Stimulated activated CD4-positive, alpha-beta T cell treated with anti-CD3 and anti-CD28 coated beads, Interleukin-15, amount 100 ng/mL, for 24 hours (primary cell): ENCODE results near the gene DGKD.
A peak's percentile ranks its signal among the peaks of the same experiment; 100 is the strongest.
"Not testable (repeated sequence)": the region's sequence is repeated elsewhere in the genome, so short reads cannot be mapped to it uniquely, and the experiment has no call there.

ENCODE experiments used
- DNase-seq: peaks from one replicate; pipeline ENCODE4 v3.0.0-alpha.2; 2020

Gene DGKD, protein sequence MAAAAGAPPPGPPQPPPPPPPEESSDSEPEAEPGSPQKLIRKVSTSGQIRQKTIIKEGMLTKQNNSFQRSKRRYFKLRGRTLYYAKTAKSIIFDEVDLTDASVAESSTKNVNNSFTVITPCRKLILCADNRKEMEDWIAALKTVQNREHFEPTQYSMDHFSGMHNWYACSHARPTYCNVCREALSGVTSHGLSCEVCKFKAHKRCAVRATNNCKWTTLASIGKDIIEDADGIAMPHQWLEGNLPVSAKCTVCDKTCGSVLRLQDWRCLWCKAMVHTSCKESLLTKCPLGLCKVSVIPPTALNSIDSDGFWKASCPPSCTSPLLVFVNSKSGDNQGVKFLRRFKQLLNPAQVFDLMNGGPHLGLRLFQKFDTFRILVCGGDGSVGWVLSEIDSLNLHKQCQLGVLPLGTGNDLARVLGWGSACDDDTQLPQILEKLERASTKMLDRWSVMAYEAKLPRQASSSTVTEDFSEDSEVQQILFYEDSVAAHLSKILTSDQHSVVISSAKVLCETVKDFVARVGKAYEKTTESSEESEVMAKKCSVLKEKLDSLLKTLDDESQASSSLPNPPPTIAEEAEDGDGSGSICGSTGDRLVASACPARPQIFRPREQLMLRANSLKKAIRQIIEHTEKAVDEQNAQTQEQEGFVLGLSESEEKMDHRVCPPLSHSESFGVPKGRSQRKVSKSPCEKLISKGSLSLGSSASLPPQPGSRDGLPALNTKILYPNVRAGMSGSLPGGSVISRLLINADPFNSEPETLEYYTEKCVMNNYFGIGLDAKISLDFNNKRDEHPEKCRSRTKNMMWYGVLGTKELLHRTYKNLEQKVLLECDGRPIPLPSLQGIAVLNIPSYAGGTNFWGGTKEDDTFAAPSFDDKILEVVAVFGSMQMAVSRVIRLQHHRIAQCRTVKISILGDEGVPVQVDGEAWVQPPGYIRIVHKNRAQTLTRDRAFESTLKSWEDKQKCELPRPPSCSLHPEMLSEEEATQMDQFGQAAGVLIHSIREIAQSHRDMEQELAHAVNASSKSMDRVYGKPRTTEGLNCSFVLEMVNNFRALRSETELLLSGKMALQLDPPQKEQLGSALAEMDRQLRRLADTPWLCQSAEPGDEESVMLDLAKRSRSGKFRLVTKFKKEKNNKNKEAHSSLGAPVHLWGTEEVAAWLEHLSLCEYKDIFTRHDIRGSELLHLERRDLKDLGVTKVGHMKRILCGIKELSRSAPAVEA

DNA sequence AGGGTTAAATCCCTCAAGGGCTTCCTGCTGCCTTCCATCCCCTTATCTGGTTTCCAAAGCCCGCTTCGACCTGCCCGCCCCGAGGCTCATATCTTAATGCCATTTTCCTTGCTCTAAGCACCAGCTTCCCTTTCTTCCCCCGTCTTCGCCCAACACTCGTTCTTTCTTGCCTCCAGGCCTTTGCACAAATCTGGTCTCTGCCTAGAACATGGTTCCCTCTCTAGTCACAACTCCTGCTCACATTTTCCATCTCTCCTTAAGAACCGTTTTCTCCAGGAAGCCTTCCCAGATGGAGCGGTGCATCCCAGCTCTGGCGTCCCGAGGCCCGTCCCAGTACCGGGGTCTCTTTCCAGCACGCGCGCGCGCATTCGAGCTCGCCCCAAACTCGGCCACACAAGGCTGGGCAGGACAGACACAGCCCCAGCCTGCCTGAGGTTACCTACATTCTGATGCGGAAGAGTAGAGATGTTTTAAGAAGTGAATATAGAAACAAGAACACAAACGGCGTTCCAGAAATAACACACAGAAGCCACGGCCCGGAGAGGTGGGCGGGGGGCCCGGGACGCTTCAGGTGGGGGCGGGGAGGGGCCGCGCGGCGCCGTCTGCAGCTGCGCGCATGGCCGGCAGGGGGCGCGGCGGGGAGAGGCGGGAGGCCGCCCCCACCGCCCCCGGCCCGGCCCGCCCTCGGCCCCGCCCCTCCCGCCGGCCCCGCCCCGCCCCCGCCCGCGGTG, at the start of gene DGKD:
TSS of gene DGKD (plus strand) at position 726 of the 731 bp plus-strand sequence. CDS start 25 bp downstream, outside the sequence.
- DNase-seq: peak; percentile 73

DNA sequence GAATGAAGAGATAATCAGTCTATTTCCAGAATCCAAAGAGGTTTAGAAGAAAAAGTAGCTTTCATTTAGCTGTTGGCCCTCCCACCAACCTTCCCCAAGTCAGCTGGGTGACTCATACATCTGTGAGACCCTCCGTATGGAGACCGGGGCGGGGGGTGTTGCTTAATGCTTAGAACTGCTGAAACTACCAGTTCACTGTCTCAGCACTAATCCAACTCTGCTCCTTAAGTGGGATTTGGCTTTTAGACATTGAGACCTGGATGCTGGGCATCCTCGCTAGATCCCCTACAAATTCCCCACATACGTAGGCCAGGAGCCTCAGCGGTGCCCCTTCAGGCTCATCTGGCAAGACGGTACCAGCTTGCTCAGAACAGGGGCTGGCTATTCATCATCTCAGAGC, 46.7 kb upstream of the DGKD start, which contains the start of gene SAG:
TSS of gene SAG (plus strand) at position 252 of the 400 bp plus-strand sequence. CDS start 1,374 bp downstream, outside the sequence.
- DNase-seq: no peak

DNA sequence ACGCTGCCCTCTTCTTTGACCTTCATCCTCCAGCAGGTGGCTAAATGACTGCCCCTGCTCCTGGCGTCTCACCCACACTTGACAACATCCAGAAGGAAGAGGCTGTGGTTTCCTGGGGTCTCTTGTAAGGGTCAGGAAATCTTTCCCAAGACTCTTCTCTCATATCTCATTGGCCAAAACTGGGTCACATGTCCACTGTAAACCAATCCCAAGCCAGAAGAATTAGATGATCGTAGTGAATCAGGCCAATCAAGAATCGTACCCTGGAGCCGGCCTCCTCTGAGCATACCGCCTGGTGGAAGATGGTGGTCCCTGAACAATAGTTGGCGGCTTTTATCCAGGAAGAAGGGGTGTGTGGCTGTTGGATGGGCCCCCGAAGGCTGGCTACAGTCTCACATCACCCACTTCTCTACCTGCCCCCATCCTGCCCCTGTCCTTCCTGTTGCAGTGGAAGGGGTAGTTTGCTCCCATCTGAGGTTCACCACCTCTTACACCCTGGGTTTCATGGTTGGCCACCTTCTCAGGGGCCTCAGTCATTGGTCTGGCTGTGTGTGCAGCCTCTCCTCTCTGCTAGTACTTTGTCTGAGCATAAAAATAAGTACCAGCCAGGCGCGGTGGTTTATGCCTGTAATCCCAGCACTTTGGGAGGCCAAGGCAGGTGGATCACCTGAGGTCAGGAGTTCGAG, 42.9 kb upstream of the DGKD start:
- no peak for DNase-seq

DNA sequence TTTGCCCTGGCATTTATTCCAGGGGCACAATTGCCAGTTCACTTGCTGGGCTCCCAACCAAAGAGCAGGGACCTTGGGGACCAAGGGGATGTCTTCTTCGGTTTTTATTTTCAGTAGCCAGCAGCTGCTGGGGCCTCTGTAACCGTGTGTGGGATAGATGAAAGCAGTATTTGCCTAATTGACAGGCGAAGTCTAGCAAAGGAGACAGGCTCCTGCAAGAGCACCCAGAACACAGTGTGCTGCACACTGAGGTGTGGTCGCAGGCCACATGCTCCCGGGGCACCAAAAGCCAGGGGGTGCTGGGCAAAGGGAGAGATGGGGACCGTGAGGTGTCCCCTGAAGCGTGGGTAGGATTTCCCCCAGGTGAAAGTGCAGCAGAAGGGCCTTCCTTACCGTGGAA, 41.4 kb upstream of the DGKD start:
- no peak for DNase-seq

DNA sequence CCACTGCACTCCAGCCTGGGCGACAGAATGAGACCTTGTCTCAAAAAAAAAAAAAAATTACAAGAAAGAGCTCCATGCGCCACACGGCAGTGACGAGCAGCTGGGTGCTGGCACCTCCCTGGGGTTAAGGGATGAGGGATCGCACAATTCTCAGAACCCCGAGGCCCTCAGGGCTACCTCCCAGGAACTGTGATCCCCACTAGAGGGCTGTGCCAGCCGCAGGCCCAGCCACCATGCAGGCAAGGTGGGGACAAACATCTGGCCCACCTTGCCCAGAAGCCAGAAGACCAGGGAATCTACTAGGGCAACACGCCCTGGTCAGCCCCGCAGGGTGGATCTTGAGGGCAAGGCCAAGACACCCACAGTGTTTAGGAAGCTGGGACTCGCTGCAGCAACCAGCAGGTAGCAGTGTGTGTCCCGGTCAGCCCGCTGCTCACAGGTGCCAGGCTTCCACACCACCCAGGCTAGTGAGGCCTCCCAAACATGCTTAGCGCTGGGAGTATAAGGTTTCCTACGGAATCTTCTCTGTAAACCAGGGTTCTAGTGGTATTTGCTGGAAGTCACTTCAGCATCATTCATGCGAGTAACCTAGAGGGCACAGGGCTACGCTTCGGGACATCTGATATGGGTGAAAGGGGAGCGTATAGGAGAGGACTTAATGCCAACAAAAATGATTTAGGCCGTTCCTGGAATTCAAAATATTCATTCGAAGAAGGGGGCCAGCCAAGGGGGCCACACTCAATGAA, 39.9 kb upstream of the DGKD start:
- DNase-seq: no peak

DNA sequence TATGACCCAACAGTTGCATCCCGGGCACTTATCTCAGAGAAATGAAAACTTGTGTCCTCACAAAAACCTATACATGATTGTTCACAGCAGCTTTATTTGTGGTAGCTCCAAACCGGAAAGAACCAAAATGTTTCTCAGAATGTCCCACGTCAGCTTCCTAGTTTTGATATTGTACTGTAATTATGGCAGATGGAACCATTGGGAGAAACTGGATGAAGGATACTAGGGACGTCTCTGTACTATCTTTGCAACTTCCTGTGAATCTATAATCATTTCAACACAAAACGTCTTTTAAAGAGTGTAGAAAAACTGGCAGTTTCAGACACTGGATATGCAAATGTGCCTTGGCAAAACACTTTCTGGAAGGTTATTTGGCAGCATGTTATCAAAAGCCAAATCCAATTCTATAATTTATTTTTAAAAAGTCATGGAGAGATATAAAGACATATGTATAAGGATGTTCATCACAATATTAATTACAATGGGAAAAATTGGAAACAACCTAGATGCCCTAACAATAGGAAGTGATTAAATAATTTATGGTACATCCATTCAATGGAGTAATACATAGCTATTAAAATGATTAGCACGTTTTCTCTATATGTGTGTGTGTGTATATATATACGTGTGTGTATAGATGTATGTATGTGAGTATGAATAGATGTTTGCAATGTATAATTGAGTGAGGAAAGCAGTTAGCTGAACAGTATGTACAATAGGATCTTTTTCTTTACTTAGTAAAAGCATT, 36.9 kb upstream of the DGKD start:
- DNase-seq: no peak

DNA sequence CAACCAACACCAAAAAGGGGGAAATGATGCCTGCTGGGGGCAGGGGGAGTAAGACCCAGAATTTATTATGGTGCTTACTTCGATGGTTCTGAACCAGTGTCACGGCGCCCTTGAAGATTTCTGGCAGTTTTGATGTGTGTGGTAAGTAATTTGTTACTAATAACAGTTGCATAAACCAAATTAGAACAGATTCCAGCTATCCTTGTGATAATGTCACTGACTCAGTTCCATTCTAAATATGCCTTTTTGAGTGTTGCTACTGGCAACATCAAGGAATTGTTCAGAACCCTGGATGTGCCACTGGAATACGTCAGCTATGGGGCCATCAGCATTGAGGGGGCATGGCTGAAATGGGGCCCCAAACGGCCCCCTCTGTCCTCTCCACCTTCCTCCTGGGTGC, 35.0 kb upstream of the DGKD start:
- no peak for DNase-seq

DNA sequence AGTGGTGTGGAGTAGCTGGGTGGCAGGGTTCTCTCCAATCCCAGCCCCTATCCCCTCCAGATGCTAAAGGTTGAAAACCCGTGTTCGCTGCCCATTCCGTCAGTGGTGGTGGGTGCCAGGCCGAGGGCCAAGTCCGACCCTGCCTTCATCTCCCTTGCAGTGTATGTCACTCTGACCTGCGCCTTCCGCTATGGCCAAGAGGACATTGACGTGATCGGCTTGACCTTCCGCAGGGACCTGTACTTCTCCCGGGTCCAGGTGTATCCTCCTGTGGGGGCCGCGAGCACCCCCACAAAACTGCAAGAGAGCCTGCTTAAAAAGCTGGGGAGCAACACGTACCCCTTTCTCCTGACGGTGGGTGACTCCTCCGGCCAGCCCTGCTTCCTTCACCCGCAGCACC, 33.8 kb upstream of the DGKD start:
- no peak for DNase-seq

DNA sequence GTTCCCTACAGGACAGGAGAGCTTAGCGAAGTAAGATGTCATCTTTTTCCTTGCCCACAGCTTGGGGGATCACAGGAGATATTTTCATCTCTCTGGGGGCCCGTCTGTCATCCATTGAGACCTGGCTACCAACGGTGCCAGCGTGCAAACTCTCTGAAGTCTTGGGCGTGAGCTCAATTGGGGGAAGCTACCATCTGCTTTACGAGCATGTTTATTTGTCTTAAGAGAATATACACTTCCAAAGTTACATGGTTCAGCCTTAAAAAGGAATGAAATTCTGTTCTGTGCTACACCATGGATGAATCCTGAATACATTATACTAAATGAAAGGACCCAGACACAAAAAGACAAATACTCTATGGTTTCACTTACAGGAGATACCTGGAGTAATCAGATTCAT, 33.1 kb upstream of the DGKD start:
- no peak for DNase-seq

DNA sequence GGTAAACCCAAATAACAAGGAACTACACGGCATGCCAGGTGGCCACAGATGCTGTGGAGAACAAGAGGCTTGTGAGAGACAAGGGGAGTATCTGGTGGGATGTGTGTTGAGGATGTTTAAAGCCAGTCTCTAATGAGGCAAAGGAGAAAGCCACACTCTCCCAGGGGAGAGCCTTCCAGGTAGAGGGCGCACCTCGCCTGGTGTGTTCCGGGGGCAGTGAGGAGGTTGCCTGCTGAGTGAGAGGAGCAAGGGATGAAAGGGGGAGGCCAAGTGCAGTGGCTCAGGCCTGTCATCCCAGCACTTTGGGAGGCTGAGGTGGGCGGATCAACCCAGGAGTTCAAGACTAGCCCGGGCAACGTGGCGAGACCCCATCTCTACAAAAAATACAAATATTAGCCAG, 30.4 kb upstream of the DGKD start:
- DNase-seq: no peak

DNA sequence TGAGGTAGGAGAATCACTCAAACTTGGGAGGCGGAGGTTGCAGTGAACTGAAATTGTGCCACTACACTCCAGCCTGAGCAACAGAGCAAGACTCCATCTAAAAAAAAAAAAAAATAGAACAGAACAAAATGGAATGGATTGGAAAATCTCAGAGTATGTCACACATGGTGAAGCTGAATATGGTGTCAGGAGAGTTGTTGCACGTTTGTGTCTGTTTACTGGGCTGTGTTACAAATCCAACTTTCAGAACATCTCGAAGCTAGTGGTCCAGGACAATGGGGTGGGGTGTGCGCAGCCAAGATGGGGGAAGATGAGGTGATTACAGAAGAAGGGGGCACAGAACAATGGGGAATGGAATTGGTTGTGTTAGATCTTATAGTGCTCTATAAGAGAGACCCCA, 29.0 kb upstream of the DGKD start:
- DNase-seq: no peak

DNA sequence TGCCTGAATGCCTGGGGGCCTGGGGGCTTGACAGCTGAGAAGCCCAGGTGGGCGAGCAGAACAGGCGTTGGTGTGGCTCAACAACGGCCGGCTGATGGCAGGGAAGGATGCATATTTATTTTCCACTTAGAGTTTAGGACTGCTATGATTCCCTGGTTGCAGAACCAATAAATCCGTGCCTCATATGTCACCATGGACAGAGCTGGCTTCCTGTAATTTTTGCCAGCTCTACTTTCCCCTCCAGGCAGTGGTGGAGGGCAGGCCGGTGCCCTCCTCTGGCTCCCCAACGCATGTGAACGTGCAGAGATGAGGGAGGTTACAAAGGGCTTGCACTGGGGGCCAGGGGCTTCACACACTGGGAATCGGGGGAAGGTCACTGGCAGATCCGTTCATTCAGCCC, 28.5 kb upstream of the DGKD start:
- DNase-seq: no peak

DNA sequence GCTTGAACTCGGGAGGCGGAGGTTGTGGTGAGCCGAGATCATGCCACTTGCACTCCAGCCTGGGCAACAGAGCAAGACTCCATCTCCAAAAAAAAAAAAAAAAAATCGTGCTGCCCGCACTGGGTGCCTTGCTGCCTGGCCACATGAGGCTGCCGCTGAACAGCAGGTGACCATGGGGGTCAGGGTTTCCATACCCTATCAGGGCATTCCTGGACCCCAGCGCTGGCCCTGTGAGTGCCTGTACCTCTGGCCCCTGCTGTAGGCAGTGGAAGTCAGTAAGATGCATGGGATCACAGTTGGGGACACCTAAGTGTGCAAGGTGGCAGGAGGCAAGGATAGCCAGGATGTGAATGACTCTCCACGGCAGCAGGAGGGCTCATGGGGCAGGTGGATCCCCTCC, 27.8 kb upstream of the DGKD start:
- DNase-seq: no peak

DNA sequence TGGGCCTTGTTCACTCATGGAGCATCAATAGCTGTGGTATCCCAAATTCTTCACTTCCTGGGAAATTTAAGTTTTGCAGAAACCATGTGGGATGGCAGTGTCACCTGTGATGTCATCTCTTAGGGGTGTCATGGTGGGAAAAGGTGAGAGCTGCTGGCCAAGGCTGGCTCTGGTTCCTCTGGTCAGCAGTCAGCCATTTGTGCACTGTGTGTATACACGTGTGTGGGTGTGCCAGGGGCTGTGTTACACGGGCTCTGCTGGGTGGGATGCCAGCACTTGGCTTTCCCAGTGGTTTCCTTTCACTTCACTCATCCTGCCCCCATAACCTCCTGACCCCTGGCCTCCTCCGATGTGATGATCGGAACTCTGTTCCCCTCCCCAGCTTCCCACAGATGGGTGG, 25.4 kb upstream of the DGKD start:
- DNase-seq: no peak

DNA sequence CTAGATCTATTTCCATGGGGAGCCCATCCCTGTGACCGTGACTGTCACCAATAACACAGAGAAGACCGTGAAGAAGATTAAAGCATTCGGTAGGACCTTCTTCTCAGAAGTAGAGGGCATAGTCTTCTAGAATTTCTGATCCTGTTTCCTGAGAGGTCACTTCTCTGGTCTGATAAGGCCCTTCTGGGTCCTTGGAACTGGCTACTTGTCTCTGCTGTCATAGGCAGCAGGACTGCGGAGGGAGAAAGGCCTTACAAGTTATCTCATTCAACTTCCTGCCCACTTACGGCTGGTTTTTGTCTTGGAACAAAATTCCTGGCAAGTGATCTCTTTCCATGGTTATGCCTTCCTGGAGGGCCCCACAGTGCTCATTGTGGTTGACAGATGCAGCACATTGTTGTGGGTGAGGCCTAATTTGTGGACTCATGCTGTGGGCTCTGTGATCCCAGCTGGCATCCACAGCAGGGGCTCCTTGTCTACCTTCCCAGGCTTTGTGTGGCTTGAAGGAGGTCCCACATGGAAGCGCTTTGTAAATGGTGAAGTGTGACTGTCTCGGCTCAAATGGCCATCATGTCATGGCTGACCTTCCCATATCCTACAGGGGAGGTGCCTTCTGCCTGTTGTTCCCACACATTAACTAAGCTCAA, 24.7 kb upstream of the DGKD start:
- DNase-seq: no peak

DNA sequence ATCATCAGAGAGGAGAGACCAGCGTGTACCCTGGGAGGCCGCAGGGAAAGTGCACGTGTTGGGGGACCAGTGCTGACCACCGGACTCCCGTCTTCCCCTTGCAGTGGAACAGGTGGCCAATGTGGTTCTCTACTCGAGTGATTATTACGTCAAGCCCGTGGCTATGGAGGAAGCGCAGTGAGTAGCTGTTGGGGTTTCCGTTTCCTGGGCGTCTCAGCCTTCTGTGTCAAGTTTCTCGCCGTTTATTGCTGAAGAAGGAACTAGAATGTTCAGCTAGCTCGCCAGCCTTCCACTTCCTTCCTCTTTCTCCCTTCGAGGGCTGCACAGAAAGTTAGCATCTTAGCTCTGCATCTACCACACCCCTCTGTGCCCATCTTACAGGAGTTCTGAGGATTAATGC, 22.8 kb upstream of the DGKD start:
- DNase-seq: peak; percentile 62

DNA sequence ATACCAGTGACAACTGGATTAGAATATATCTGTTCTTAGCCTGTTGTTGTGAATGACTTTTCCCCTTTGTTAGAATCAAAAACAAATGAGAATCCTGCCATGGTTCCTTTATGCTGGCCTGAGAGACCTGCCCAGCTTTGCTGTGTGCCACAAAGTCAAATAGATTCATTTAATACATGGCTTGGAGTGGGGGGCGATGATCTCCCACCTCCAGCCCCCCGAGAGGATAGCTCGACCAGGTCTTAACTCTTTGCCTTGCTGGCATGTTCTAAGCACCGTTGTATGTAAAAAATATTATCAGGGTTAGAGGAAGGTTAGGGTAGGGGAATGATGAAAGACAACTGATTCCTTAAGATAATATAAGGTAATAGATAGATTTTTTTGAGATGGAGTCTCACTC, 22.2 kb upstream of the DGKD start:
- no peak for DNase-seq

DNA sequence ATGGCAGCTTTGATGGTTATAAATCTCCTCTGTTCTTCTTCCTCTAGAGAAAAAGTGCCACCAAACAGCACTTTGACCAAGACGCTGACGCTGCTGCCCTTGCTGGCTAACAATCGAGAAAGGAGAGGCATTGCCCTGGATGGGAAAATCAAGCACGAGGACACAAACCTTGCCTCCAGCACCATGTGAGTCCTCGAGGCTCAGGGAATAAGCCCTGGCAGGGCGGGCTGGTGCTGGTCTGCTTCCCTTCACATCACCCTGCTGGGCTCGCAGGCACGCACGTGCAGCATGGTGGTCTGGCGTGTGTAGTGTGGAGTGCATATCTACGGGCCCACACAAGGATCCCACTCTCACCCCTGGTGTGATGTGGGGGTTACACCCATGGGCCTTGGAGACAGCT, 19.4 kb upstream of the DGKD start:
- no peak for DNase-seq

DNA sequence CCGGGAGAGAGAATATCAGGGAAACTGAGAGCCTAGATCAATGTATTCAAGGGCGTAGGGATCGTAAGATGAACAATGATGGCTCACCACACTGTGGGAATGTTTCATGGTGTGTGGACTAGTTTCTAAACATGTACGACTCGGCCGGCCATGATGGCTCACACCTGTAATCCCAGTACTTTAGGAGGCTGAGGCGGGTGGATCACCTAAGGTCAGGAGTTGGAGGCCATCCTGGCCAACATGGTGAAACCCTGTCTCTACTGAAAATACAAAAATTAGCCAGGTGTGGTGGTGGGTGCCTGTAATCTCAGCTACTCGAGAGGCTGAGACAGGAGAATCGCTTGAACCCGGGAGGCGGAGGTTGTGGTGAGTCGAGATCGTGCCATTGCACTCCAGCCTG, 18.2 kb upstream of the DGKD start:
- DNase-seq: not testable (repeated sequence)

DNA sequence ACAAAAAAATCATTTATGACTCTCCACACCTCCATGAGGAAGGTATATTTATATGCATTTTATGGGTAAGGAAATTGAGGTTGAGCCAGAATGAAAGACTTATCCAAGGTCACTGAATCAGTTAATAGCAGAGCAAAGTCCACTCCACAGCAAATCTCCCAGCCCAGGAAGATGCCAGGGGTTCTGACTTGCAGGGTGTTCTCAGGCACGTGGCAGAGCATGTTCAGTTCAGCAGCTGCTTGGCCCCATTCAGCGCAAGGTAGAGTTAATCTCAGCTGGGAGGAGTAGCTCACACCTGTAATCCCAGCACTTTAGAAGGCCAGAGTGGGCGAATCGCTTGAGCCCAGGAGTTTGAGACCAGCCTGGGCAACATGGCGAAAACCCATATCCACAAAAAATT, 17.8 kb upstream of the DGKD start:
- DNase-seq: no peak
